DND-41 (cell line): ENCODE measurements around the gene TMEM39B.

ENCODE experiments used
- ATAC-seq: fragments of 200-7000 bp; cut with Tn5 transposase; 3 replicates; pipeline ENCODE4 v1.9.1; 2021; ENCODE audit warnings: low read depth; ENCODE audit not compliant: insufficient read depth
- DNase-seq: peaks from one replicate; pipeline ENCODE4 v3.0.0-alpha.2; 2020
- H2AFZ ChIP-seq: 2 replicates; pipeline ENCODE4 v1.6.0; 2012; ENCODE audit warnings: low read depth, low read length
- H3K27ac ChIP-seq: 2 replicates; pipeline ENCODE4 v1.5.1; 2012; ENCODE audit warnings: low read length, inconsistent platforms
- H3K27me3 ChIP-seq: fragments of 200-600 bp; sonication (generic); 2 replicates; pipeline ENCODE4 v1.6.0; 2012; ENCODE audit warnings: low read length, mild to moderate bottlenecking, inconsistent platforms; ENCODE audit not compliant: insufficient read depth, poor library complexity
- H3K36me3 ChIP-seq: 2 replicates; pipeline ENCODE4 v1.5.1; 2012; ENCODE audit warnings: low read length, inconsistent platforms; ENCODE audit not compliant: insufficient read depth
- H3K4me1 ChIP-seq: 2 replicates; pipeline ENCODE4 v1.5.1; 2012; ENCODE audit warnings: mild to moderate bottlenecking, low read length; ENCODE audit not compliant: insufficient read depth
- H3K4me2 ChIP-seq: 2 replicates; pipeline ENCODE4 v1.6.0; 2012; ENCODE audit warnings: mild to moderate bottlenecking, moderate library complexity, low read length, inconsistent platforms; ENCODE audit not compliant: insufficient read depth
- H3K4me3 ChIP-seq, 2 experiments: fragments of 200-600 bp in 1 of 2; shearing (Covaris generic) in 1 of 2; 2 replicates each; pipeline ENCODE4 v1.5.1; 2012 to 2016; ENCODE audit warnings: inconsistent platforms in 2 of 2, low read length in 2 of 2, mild to moderate bottlenecking in 2 of 2, low read depth in 1 of 2, moderate library complexity in 1 of 2
- H3K79me2 ChIP-seq: 2 replicates; pipeline ENCODE4 v1.6.0; 2012; ENCODE audit warnings: low read length, inconsistent platforms; ENCODE audit not compliant: insufficient read depth
- H3K9ac ChIP-seq: 2 replicates; pipeline ENCODE4 v1.6.0; 2012; ENCODE audit warnings: low read depth, mild to moderate bottlenecking, inconsistent platforms, low read length, moderate library complexity
- H3K9me3 ChIP-seq: 2 replicates; pipeline ENCODE4 v1.5.1; 2012; ENCODE audit warnings: low read length, moderate library complexity, mild to moderate bottlenecking, inconsistent platforms; ENCODE audit not compliant: insufficient read depth, severe bottlenecking
- H4K20me1 ChIP-seq: 2 replicates; pipeline ENCODE4 v1.6.0; 2012; ENCODE audit warnings: low read length; ENCODE audit not compliant: insufficient read depth
- CTCF ChIP-seq: IDR thresholded peaks from 2 replicates; pipeline ENCODE4 v1.5.1; 2012; ENCODE audit warnings: borderline replicate concordance, low read length, moderate library complexity, mild to moderate bottlenecking; ENCODE audit not compliant: poor library complexity, severe bottlenecking; ENCODE audit errors: extremely low read depth
- EZH2 ChIP-seq: IDR thresholded peaks from 3 replicates; pipeline ENCODE4 v1.6.1; 2012; ENCODE audit warnings: borderline replicate concordance, low read depth, mild to moderate bottlenecking, moderate library complexity, low read length, inconsistent platforms; ENCODE audit not compliant: severe bottlenecking

The TMEM39B gene

GRCh38 chr1:32028746-32029145, 44.0 kb upstream of the TMEM39B start:
- TF ChIP-seq CTCF (no peak), EZH2 (no peak)
- H3K4me3 ChIP-seq, result no peak overlapping the region
- H3K79me2 ChIP-seq, result peaks cover 100% of the 10 kb centered on the region
- no peak overlapping the region for H2AFZ ChIP-seq
- H3K9me3 ChIP-seq, result no peaks in the 10 kb centered on the region
- H3K4me2 ChIP-seq, result no peak overlapping the region
- ATAC-seq (0 out of 3 replicates have a peak, but pooled peaks have one; percentile 25), DNase-seq (no peak)
- H3K9ac ChIP-seq, result no peak overlapping the region
- peaks cover 78% of the 10 kb centered on the region for H3K36me3 ChIP-seq
- H3K27me3 ChIP-seq, result no peaks in the 10 kb centered on the region
- H3K4me1 ChIP-seq, result peaks cover under 1% of the 10 kb centered on the region; the same call in 1 of the 2 replicates
- H4K20me1 ChIP-seq, result peaks cover 92% of the 10 kb centered on the region
- H3K27ac ChIP-seq, result no peak overlapping the region

GRCh38 chr1:32031578-32032274, 41.0 kb upstream of the TMEM39B start:
- H3K36me3 ChIP-seq, result peaks cover 89% of the 10 kb centered on the region
- H3K27ac ChIP-seq, result no peak overlapping the region
- ATAC-seq (no peak), DNase-seq (no peak)
- H2AFZ ChIP-seq, result no peak overlapping the region
- H3K4me2 ChIP-seq, result no peak overlapping the region
- TF ChIP-seq EZH2 (no peak), CTCF (no peak)
- H3K9ac ChIP-seq, result no peak overlapping the region
- no peak overlapping the region for H3K4me3 ChIP-seq
- no peaks in the 10 kb centered on the region for H3K27me3 ChIP-seq
- peaks cover 83% of the 10 kb centered on the region for H4K20me1 ChIP-seq
- H3K9me3 ChIP-seq, result no peaks in the 10 kb centered on the region
- no peaks in the 10 kb centered on the region; the same call in 1 of the 2 replicates for H3K4me1 ChIP-seq
- H3K79me2 ChIP-seq, result peaks cover 96% of the 10 kb centered on the region

GRCh38 chr1:32032275-32032615, 40.5 kb upstream of the TMEM39B start:
- Histone ChIP-seq H3K4me1 (no peaks in the 10 kb centered on the region; the same call in 1 of the 2 replicates), H3K36me3 (peaks cover 93% of the 10 kb centered on the region), H3K9ac (no peak overlapping the region), H3K4me2 (no peak overlapping the region), H3K27ac (no peak overlapping the region), H3K79me2 (peaks cover 96% of the 10 kb centered on the region), H4K20me1 (peaks cover 83% of the 10 kb centered on the region), H2AFZ (no peak overlapping the region), H3K27me3 (no peaks in the 10 kb centered on the region), H3K4me3 (no peak overlapping the region), H3K9me3 (no peaks in the 10 kb centered on the region)
- TF ChIP-seq CTCF, result no peak
- TF ChIP-seq EZH2, result no peak
- DNase-seq, result no peak
- no peak for ATAC-seq

- no peak overlapping the region for H3K4me2 ChIP-seq
- TF ChIP-seq EZH2 (no peak), CTCF (no peak)
- H4K20me1 ChIP-seq, result peaks cover 81% of the 10 kb centered on the region
- H3K27me3 ChIP-seq, result no peaks in the 10 kb centered on the region
- ATAC-seq, result peak; percentile 44; the same call in 1 of the 3 replicates
- no peaks in the 10 kb centered on the region for H3K4me1 ChIP-seq
- peaks cover 99% of the 10 kb centered on the region for H3K36me3 ChIP-seq
- H3K27ac ChIP-seq, result no peak overlapping the region
- H2AFZ ChIP-seq, result no peak overlapping the region
- DNase-seq, result no peak
- no peak overlapping the region for H3K4me3 ChIP-seq
- no peak overlapping the region for H3K9ac ChIP-seq
- no peaks in the 10 kb centered on the region for H3K9me3 ChIP-seq
- H3K79me2 ChIP-seq, result peaks cover 95% of the 10 kb centered on the region
These were observed 37.6 kb upstream of the TMEM39B start for GRCh38 chr1:32035119-32035518.
